Endothelial cell of umbilical vein (primary cell): ENCODE data around the gene SLC16A5. TPM values are rescaled to one million over a fixed set of nuclear protein-coding genes. Genes with fewer than 3 reads are reported as not detected.

Source experiments
- BruUV-seq: library from RNA; stranded (reverse); fragments of 400-500 nt; replicated peaks from 2 replicates; lab custom pipeline; 2021; lab: Mats Ljungman, UMichigan
- CTCF ChIA-PET: fragments of 300-600, 350-600 bp; sonication (Branson Sonifier 250); formaldehyde crosslinking; loops from one replicate; lab custom pipeline; 2021; ENCODE audit warnings: antibody characterized with exemption, inconsistent platforms; lab: Charles Lee
- POLR2A ChIA-PET: fragments of 300-600, 350-600 bp; sonication (Branson Sonifier 250); formaldehyde crosslinking; loops from one replicate; lab custom pipeline; 2021; ENCODE audit warnings: antibody characterized with exemption, inconsistent platforms; lab: Charles Lee
- DNase-seq: peaks from one replicate; pipeline ENCODE4 v3.0.0-alpha.2; 2011; ENCODE audit warnings: low read depth, low spot score
- FAIRE-seq: peaks from 2 replicates; lab custom pipeline; 2011; peaks lifted over from hg19 to GRCh38; lab: Jason Lieb, UNC
- H2AFZ ChIP-seq: 2 replicates; pipeline ENCODE4 v1.6.0; 2012; ENCODE audit warnings: low read depth, low read length, control low read depth, inconsistent platforms
- H3K27ac ChIP-seq: 2 replicates; pipeline ENCODE4 v1.5.1; 2011; ENCODE audit warnings: low read depth, mild to moderate bottlenecking, control low read depth, low read length, moderate library complexity; ENCODE audit not compliant: insufficient read depth
- H3K27me3 ChIP-seq, 2 experiments: 2 replicates each; pipeline versions ENCODE4 v1.6.0 to v1.6.1; 2011; ENCODE audit warnings: low read length in 2 of 2, mixed read lengths in 1 of 2; ENCODE audit not compliant: control insufficient read depth in 2 of 2, insufficient read depth in 2 of 2
- H3K36me3 ChIP-seq, 2 experiments: 2 replicates in 1 of 2; 3 replicates in 1 of 2; pipeline ENCODE4 v1.5.1; 2011; ENCODE audit warnings: low read length in 2 of 2, mild to moderate bottlenecking in 1 of 2, moderate library complexity in 1 of 2; ENCODE audit not compliant: control insufficient read depth in 2 of 2, insufficient read depth in 2 of 2; ENCODE audit errors: extremely low read depth in 1 of 2
- H3K4me1 ChIP-seq: 3 replicates; pipeline ENCODE4 v1.5.1; 2011; ENCODE audit warnings: mild to moderate bottlenecking, low read length; ENCODE audit not compliant: control insufficient read depth, insufficient read depth; ENCODE audit errors: extremely low read depth
- H3K4me2 ChIP-seq: 2 replicates; pipeline ENCODE4 v1.6.1; 2011; ENCODE audit warnings: low read length, control low read depth, mixed read lengths; ENCODE audit not compliant: insufficient read depth
- H3K4me3 ChIP-seq, 3 experiments: fragments of 200-600 bp in 1 of 3; sonication (generic), shearing (Covaris generic) in 1 of 3; replicated peaks in 1 of 3; 2 replicates each; pipeline ENCODE4 v1.5.1; 2011 to 2016; ENCODE audit warnings: control low read depth in 3 of 3, low read length in 3 of 3, mild to moderate bottlenecking in 2 of 3, inconsistent platforms in 1 of 3, low read depth in 1 of 3, moderate library complexity in 1 of 3; ENCODE audit not compliant: insufficient read depth in 1 of 3
- H3K79me2 ChIP-seq: 2 replicates; pipeline ENCODE4 v1.6.0; 2012; ENCODE audit warnings: low read length, inconsistent platforms; ENCODE audit not compliant: control insufficient read depth, insufficient read depth
- H3K9ac ChIP-seq: replicated peaks from 2 replicates; pipeline ENCODE3; 2011; ENCODE audit warnings: low read length, control low read depth; ENCODE audit not compliant: insufficient read depth; ENCODE audit errors: extremely low read depth
- H3K9me1 ChIP-seq: replicated peaks from 3 replicates; pipeline ENCODE4 v1.6.0; 2011; ENCODE audit warnings: mild to moderate bottlenecking, low read length; ENCODE audit not compliant: control insufficient read depth, insufficient read depth; ENCODE audit errors: extremely low read depth
- H3K9me3 ChIP-seq: replicated peaks from 2 replicates; pipeline ENCODE4 v1.5.1; 2012; ENCODE audit warnings: low read length, inconsistent platforms; ENCODE audit not compliant: control insufficient read depth, insufficient read depth
- H4K20me1 ChIP-seq: replicated peaks from 2 replicates; pipeline ENCODE3; 2011; ENCODE audit warnings: mild to moderate bottlenecking, low read length; ENCODE audit not compliant: control insufficient read depth, insufficient read depth; ENCODE audit errors: extremely low read depth
- EZH2 ChIP-seq: IDR thresholded peaks from 2 replicates; pipeline ENCODE4 v1.6.1; 2012; ENCODE audit warnings: borderline replicate concordance, low read depth, mild to moderate bottlenecking, moderate library complexity, low read length, inconsistent platforms; ENCODE audit not compliant: severe bottlenecking
- FOS ChIP-seq: IDR thresholded peaks from 2 replicates; pipeline ENCODE4 v1.6.1; 2011; ENCODE audit warnings: mild to moderate bottlenecking, low read length, moderate library complexity, borderline replicate concordance; ENCODE audit not compliant: insufficient read depth
- GATA2 ChIP-seq: IDR thresholded peaks from 2 replicates; pipeline ENCODE4 v1.7.0; 2011; ENCODE audit warnings: low read depth, mild to moderate bottlenecking, moderate library complexity, mixed read lengths, low read length; ENCODE audit not compliant: insufficient read length, insufficient read depth
- JUN ChIP-seq: IDR thresholded peaks from 2 replicates; pipeline ENCODE4 v1.6.1; 2011; ENCODE audit warnings: borderline replicate concordance, low read depth; ENCODE audit not compliant: insufficient read length, insufficient read depth
- MYC ChIP-seq: IDR thresholded peaks from one replicate; pipeline ENCODE4 v1.6.1; 2011; ENCODE audit warnings: mild to moderate bottlenecking, low read depth, low read length
- POLR2A ChIP-seq: IDR thresholded peaks from 2 replicates; pipeline ENCODE4 v1.6.1; 2012; ENCODE audit warnings: low read depth, mild to moderate bottlenecking, control low read depth, low read length
- POLR2AphosphoS5 ChIP-seq: IDR thresholded peaks from 2 replicates; pipeline ENCODE4 v1.6.1; 2012; ENCODE audit warnings: low read depth, mild to moderate bottlenecking, control low read depth, low read length, moderate library complexity; ENCODE audit not compliant: insufficient read depth
- dilution Hi-C: fragments of 300-500 bp; cut with MboI; formaldehyde crosslinking; loops from one replicate; pipeline ENCODE4 v1.15.0; 2019; ENCODE audit warnings: low sequenced_read_pairs; ENCODE audit not compliant: extremely low pct_ligation_motif_present
- intact Hi-C: fragments of 100-400 bp; cut with micrococcal nuclease; formaldehyde crosslinking; loops from one replicate; pipeline ENCODE4 v1.10.0; 2022
- polyA plus RNA-seq, 4 experiments: library from polyadenylated mRNA; depleted of rRNA in 3 of 4; stranded (reverse) in 3 of 4; unstranded in 1 of 4; fragments of >200 nt; gene quantifications; 2 replicates each; pipeline versions ENCODE4 v1.2.1 to v1.2.3, GENCODE V29; 2011 to 2012; ENCODE audit warnings: missing spikeins in 1 of 4
- total RNA-seq: library from RNA; stranded (reverse); gene quantifications from 2 replicates; pipeline ENCODE4 v1.2.3, GENCODE V29; 2021
- TF ChIP-seq, protein P1 (sequence below): IDR thresholded peaks from 2 replicates; pipeline ENCODE4 v1.6.1; 2011; ENCODE audit not compliant: insufficient read depth, insufficient read length
- TF ChIP-seq, protein P2 (sequence below), 2 donors: IDR thresholded peaks; 1 replicate in 1 of 2; 2 replicates in 1 of 2; pipeline ENCODE4 v1.5.1; 2011; ENCODE audit warnings: low read length in 2 of 2, mild to moderate bottlenecking in 2 of 2, moderate library complexity in 2 of 2, control low read depth in 1 of 2, inconsistent platforms in 1 of 2, low read depth in 1 of 2; ENCODE audit not compliant: insufficient read depth in 1 of 2; ENCODE audit errors: extremely low read depth in 1 of 2

Gene SLC16A5
- total and polyA plus RNA-seq, 2 donors (not counting 3 experiments of a cell fraction or from before 2014, with no cell fraction given) = 16.4 to 23.3 TPM

DNA sequence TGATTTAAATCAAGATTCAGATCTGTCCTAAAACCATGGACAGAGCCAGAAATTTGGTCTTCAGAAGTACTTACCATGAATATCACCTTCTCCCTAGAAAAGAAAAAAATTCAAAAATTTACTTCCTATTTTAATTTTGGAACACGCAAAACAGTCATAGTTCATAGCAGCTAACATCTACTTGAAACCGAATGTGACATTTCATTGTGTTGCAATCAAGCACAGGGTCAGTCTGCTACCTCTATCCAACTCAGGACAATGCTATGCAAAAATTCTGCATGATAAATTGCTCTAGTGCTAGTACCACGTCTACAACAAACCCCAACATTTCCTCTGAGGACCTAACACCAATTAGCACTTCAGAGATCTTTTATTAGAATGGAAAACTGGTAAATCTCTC is 58.8 kb downstream of the SLC16A5 start:
- dilution Hi-C loops = no loop called here
- no peak overlapping the region for H3K9ac ChIP-seq
- ChIA-PET CTCF (interaction anchor here (1.2 to 1.8 kb wide), 3 partner anchors 11 to 24 kb away, joined by 3 to 12 read pairs (median 3); partner anchors contain the start of gene NT5C), POLR2A (no interaction called here)
- BruUV-seq = no TSS peak
- H3K27ac ChIP-seq = no peak overlapping the region
- no peaks in the 10 kb centered on the region for H3K9me3 ChIP-seq
- no peak overlapping the region for H2AFZ ChIP-seq
- FAIRE-seq = no peak
- no peaks in the 10 kb centered on the region for H3K4me1 ChIP-seq
- H3K79me2 ChIP-seq = peaks cover 75% of the 10 kb centered on the region
- TF ChIP-seq POLR2AphosphoS5 = no peak
- no peak for TF ChIP-seq FOS
- TF ChIP-seq, protein P1, sequence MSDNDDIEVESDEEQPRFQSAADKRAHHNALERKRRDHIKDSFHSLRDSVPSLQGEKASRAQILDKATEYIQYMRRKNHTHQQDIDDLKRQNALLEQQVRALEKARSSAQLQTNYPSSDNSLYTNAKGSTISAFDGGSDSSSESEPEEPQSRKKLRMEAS = no peak
- TF ChIP-seq POLR2A = no peak
- no peak for TF ChIP-seq GATA2
- no peak for TF ChIP-seq EZH2
- no peak for TF ChIP-seq MYC
- TF ChIP-seq, protein P2, sequence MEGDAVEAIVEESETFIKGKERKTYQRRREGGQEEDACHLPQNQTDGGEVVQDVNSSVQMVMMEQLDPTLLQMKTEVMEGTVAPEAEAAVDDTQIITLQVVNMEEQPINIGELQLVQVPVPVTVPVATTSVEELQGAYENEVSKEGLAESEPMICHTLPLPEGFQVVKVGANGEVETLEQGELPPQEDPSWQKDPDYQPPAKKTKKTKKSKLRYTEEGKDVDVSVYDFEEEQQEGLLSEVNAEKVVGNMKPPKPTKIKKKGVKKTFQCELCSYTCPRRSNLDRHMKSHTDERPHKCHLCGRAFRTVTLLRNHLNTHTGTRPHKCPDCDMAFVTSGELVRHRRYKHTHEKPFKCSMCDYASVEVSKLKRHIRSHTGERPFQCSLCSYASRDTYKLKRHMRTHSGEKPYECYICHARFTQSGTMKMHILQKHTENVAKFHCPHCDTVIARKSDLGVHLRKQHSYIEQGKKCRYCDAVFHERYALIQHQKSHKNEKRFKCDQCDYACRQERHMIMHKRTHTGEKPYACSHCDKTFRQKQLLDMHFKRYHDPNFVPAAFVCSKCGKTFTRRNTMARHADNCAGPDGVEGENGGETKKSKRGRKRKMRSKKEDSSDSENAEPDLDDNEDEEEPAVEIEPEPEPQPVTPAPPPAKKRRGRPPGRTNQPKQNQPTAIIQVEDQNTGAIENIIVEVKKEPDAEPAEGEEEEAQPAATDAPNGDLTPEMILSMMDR (IDR thresholded peaks at IDR 0.05; ENCODE audit: extremely low read depth in 1 of 2, insufficient read depth in 1 of 2, low read depth in 1 of 2, low read length in 2 of 2) = no peak
- TF ChIP-seq JUN = no peak
- no peaks in the 10 kb centered on the region for H3K9me1 ChIP-seq
- H3K36me3 ChIP-seq = peaks cover 26 to 42% of the 10 kb centered on the region in 2 experiments
- intact Hi-C loops = no loop called here
- no peak for DNase-seq
- H3K4me3 ChIP-seq = no peak overlapping the region
- no peaks in the 10 kb centered on the region for H4K20me1 ChIP-seq
- no peaks in the 10 kb centered on the region for H3K27me3 ChIP-seq
- H3K4me2 ChIP-seq = no peak overlapping the region
